Measurements from ENCODE around the gene CDH4. TPM values are rescaled to one million over a fixed set of nuclear protein-coding genes. Genes with fewer than 3 reads are reported as not detected.

Gene CDH4
- total and polyA plus RNA-seq, 10 donors, result 0.30 to 20.1 (median 7.7) TPM

DNA sequence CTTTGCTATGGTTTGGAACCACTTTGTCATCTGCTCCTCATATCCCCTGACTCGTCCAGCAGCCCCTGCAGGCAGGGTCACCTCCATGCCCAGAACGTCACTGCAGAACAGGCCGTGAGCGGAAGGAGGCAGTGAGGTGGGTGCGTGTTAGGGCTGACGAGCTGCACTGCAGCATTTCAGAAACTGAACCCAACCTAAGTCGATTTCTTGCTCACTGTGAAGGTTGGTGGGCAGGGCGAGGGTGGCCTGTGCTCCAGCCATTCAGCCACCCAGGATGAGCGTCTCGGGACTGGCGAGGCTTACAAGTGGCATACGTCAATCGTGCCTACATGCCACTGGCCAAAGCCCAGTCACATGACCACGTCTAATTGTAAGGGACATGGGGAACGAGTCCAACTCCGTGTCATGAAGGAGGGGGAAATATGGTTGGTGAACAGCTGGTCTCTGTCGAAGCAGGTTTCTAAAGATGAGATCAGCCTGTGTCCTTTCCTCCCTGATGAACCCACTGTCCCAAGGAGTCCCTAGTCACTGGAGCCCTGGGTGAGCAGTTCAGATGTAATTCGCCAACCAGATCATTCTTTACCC, 524.5 kb downstream of the CDH4 start:
- H3K9me3 ChIP-seq, result peaks cover 3 to 46% (median 11%) of the 10 kb centered on the region in 8 donors
- H3K27ac ChIP-seq, result no peak overlapping the region
- no peaks in the 10 kb centered on the region for H3K27me3 ChIP-seq (replicated peaks in 1 of 7)
- intact Hi-C loops (cut with DNase I; ENCODE audit: low total_unique reads), result no loop called here
- DNase-seq, result peak; percentile 42
- H3K4me1 ChIP-seq, result no peaks in the 10 kb centered on the region
- H3K36me3 ChIP-seq, result no peaks in the 10 kb centered on the region
- WGBS, 5 donors, result 72 to 86% (median 75%) methylated on average over 17 to 18 of the region's 18 CpGs
- no peak overlapping the region for H3K4me3 ChIP-seq
- TF ChIP-seq, protein P1, sequence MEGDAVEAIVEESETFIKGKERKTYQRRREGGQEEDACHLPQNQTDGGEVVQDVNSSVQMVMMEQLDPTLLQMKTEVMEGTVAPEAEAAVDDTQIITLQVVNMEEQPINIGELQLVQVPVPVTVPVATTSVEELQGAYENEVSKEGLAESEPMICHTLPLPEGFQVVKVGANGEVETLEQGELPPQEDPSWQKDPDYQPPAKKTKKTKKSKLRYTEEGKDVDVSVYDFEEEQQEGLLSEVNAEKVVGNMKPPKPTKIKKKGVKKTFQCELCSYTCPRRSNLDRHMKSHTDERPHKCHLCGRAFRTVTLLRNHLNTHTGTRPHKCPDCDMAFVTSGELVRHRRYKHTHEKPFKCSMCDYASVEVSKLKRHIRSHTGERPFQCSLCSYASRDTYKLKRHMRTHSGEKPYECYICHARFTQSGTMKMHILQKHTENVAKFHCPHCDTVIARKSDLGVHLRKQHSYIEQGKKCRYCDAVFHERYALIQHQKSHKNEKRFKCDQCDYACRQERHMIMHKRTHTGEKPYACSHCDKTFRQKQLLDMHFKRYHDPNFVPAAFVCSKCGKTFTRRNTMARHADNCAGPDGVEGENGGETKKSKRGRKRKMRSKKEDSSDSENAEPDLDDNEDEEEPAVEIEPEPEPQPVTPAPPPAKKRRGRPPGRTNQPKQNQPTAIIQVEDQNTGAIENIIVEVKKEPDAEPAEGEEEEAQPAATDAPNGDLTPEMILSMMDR (IDR thresholded peaks at IDR 0.05 in 8 of 11, conservative IDR thresholded peaks at IDR 0.05 in 3 of 11), result no peak
- no peak for TF ChIP-seq POLR2A (IDR thresholded peaks at IDR 0.05)
- no peak for TF ChIP-seq POLR2AphosphoS5 (IDR thresholded peaks at IDR 0.05)

DNA sequence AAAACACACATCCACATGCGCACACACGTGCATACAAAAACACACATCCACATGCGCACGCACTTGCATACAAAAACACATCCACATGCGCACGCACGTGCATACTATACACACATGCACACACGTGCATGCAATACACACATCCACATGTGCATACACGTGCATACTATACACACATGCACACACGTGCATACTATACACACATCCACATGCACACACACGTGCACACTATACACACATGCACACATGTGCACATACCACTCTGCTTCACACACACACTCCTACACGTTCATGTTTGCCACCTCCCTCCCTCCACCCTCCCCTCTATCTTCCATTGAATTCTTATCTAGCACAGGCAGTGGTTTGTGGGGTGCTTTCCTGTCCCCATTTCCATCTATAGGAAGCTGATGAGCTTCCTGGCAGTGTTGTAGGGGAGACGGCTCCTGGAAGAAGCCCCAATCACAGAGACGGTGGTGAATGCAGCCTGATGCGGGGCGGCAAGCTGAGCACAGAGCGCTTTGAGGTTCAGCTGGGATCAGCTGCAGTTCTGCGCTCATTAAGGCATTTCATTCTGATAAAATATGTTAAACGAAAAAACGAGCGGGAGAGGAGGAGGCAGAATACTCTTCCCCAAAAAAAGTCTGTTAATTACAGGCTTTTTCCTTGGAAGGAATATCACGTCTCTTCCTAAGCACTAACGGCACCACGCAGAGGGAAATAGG, 525.9 kb downstream of the CDH4 start:
- H3K27ac ChIP-seq, result no peak overlapping the region
- no peak overlapping the region for H3K4me3 ChIP-seq
- no peaks in the 10 kb centered on the region for H3K4me1 ChIP-seq
- WGBS, 5 donors, result 73 to 83% (median 80%) methylated on average over 24 of the region's 24 CpGs
- H3K27me3 ChIP-seq (replicated peaks in 1 of 7), result no peaks in the 10 kb centered on the region
- peak; percentile 18 for DNase-seq
- H3K9me3 ChIP-seq, result peaks cover 3 to 59% (median 18%) of the 10 kb centered on the region in 8 donors
- H3K36me3 ChIP-seq, result no peaks in the 10 kb centered on the region
- intact Hi-C loops (cut with DNase I; ENCODE audit: low total_unique reads), result no loop called here
- TF ChIP-seq, protein P1 (IDR thresholded peaks at IDR 0.05 in 8 of 11, conservative IDR thresholded peaks at IDR 0.05 in 3 of 11), result no peak

DNA sequence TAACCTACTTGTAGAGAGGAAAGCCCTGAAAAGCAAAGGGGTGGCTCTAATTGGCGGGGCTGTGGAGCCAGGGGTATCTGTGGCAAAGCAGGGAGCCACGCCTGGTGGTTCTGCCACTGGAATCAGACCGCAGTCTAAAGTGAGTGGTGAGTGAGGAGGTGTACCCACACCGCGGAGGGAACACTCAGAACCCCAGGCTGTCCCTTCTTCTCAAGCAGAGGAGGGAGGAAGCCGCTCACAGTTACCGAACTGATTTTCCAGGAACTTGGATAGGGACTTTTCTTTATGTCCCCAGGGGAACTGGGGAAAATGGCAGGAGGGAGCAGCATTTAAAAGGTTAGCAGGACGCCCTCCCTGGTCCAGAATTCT, 526.4 kb downstream of the CDH4 start:
- H3K36me3 ChIP-seq, result no peaks in the 10 kb centered on the region
- no peak for TF ChIP-seq POLR2AphosphoS5 (IDR thresholded peaks at IDR 0.05)
- TF ChIP-seq POLR2A (IDR thresholded peaks at IDR 0.05), result no peak
- TF ChIP-seq, protein P1 (IDR thresholded peaks at IDR 0.05 in 8 of 11, conservative IDR thresholded peaks at IDR 0.05 in 3 of 11), result no peak
- H3K9me3 ChIP-seq, result peaks cover 3 to 59% (median 18%) of the 10 kb centered on the region in 8 donors
- intact Hi-C loops (cut with DNase I; ENCODE audit: low total_unique reads), result no loop called here
- 76 to 90% (median 85%) methylated on average over 8 of the region's 8 CpGs for WGBS, 5 donors
- no peaks in the 10 kb centered on the region for H3K27me3 ChIP-seq (replicated peaks in 1 of 7)
- peak; percentile 40 for DNase-seq
- H3K4me3 ChIP-seq, result no peak overlapping the region
- no peak overlapping the region for H3K27ac ChIP-seq
- H3K4me1 ChIP-seq, result no peaks in the 10 kb centered on the region

- Histone ChIP-seq H3K9me3 (peaks cover 3 to 55% (median 18%) of the 10 kb centered on the region in 8 donors), H3K27me3 (replicated peaks in 1 of 7) (no peaks in the 10 kb centered on the region), H3K27ac (no peak overlapping the region), H3K36me3 (no peaks in the 10 kb centered on the region), H3K4me3 (no peak overlapping the region), H3K4me1 (no peaks in the 10 kb centered on the region)
- TF ChIP-seq, protein P1 (IDR thresholded peaks at IDR 0.05 in 8 of 11, conservative IDR thresholded peaks at IDR 0.05 in 3 of 11), result no peak
- TF ChIP-seq POLR2A (IDR thresholded peaks at IDR 0.05), result no peak
- TF ChIP-seq POLR2AphosphoS5 (IDR thresholded peaks at IDR 0.05), result no peak
- intact Hi-C loops (cut with DNase I; ENCODE audit: low total_unique reads), result no loop called here
- peak; percentile 45 for DNase-seq
- WGBS, 5 donors, result 85 to 90% (median 88%) methylated on average over 27 of the region's 27 CpGs
Measured at GRCh38 chr20:61779176-61779965, 527.3 kb downstream of the CDH4 start.
